Measurements from ENCODE around the gene PIP5K1B. TPM values are rescaled to one million over a fixed set of nuclear protein-coding genes. Genes with fewer than 3 reads are reported as not detected.
A peak's percentile ranks its signal among the peaks of the same experiment; 100 is the strongest.

PIP5K1B gene
- total RNA-seq, 1 experiment from 2014 or later: not detected

- no peak overlapping the region for H3K4me2 ChIP-seq (ENCODE audit: low read length)
- H3K4me1 ChIP-seq (ENCODE audit: insufficient read depth, low read length): no peaks in the 10 kb centered on the region
- H3F3A ChIP-seq (ENCODE audit: low read length, unreplicated experiment): no peaks in the 10 kb centered on the region
- no peaks in the 10 kb centered on the region for H3K36me3 ChIP-seq (ENCODE audit: low read depth, low read length)
- no peaks in the 10 kb centered on the region for H3K9me3 ChIP-seq (ENCODE audit: low read length)
- no peak overlapping the region for H3K4me3 ChIP-seq (ENCODE audit: low read length)
- intact Hi-C loops (cut with micrococcal nuclease): no loop called here
- H3K79me2 ChIP-seq (ENCODE audit: low read length): no peaks in the 10 kb centered on the region
- POLR2A ChIA-PET (ENCODE audit: unreplicated experiment): no interaction called here
- H3K27ac ChIP-seq (ENCODE audit: low read length): no peak overlapping the region
- H3K27me3 ChIP-seq (ENCODE audit: low read length): peaks cover 18% of the 10 kb centered on the region
- H2AFZ ChIP-seq (ENCODE audit: low read length): no peak overlapping the region
- H3K9me2 ChIP-seq (replicated peaks; ENCODE audit: low read length): no peaks in the 10 kb centered on the region
- CTCF ChIA-PET: no interaction called here
- TF ChIP-seq EZH2 (IDR thresholded peaks at IDR 0.05; ENCODE audit: low read length, unreplicated experiment): no peak
- no peak for TF ChIP-seq CTCF (conservative IDR thresholded peaks at IDR 0.05; ENCODE audit: low read depth, low read length)
- no peak for TF ChIP-seq EZH2phosphoT487 (IDR thresholded peaks at IDR 0.05; ENCODE audit: borderline replicate concordance, low read length)
- H4K20me1 ChIP-seq (ENCODE audit: low read length): no peaks in the 10 kb centered on the region
- DNase-seq: no peak
- no peak for ATAC-seq
- no TSS peak for BruUV-seq (replicated peaks)
- no peak overlapping the region for H3K9ac ChIP-seq (ENCODE audit: low read length)
Measured at GRCh38 chr9:68844157-68844556, 139.1 kb downstream of the PIP5K1B start.

GRCh38 chr9:68844631-68845612 lies 139.9 kb downstream of the PIP5K1B start:
- no peaks in the 10 kb centered on the region for H3K4me1 ChIP-seq (ENCODE audit: insufficient read depth, low read length)
- no peak overlapping the region for H3K4me2 ChIP-seq (ENCODE audit: low read length)
- H3K79me2 ChIP-seq (ENCODE audit: low read length): no peaks in the 10 kb centered on the region
- H3K27ac ChIP-seq (ENCODE audit: low read length): no peak overlapping the region
- ChIA-PET POLR2A (ENCODE audit: unreplicated experiment) (no interaction called here), CTCF (no interaction called here)
- intact Hi-C loops (cut with micrococcal nuclease): loop anchor here (1.0 kb wide), 1 partner anchor 261 kb away; no protein-coding TSS in a partner anchor
- H3F3A ChIP-seq (ENCODE audit: low read length, unreplicated experiment): no peaks in the 10 kb centered on the region
- peaks cover 12% of the 10 kb centered on the region for H3K27me3 ChIP-seq (ENCODE audit: low read length)
- H3K36me3 ChIP-seq (ENCODE audit: low read depth, low read length): no peaks in the 10 kb centered on the region
- no TSS peak for BruUV-seq (replicated peaks)
- ATAC-seq (peak; percentile 37; the same call in 1 of the 2 replicates), DNase-seq (peak; percentile 24)
- H2AFZ ChIP-seq (ENCODE audit: low read length): no peak overlapping the region
- no peaks in the 10 kb centered on the region for H3K9me2 ChIP-seq (replicated peaks; ENCODE audit: low read length)
- TF ChIP-seq CTCF (conservative IDR thresholded peaks at IDR 0.05; ENCODE audit: low read depth, low read length) (peak; percentile 62), EZH2 (IDR thresholded peaks at IDR 0.05; ENCODE audit: low read length, unreplicated experiment) (no peak)
- H4K20me1 ChIP-seq (ENCODE audit: low read length): no peaks in the 10 kb centered on the region
- H3K9ac ChIP-seq (ENCODE audit: low read length): no peak overlapping the region
- H3K4me3 ChIP-seq (ENCODE audit: low read length): no peak overlapping the region
- H3K9me3 ChIP-seq (ENCODE audit: low read length): no peaks in the 10 kb centered on the region

GRCh38 chr9:68847765-68848164 lies 142.7 kb downstream of the PIP5K1B start:
- Histone ChIP-seq H3F3A (ENCODE audit: low read length, unreplicated experiment) (no peaks in the 10 kb centered on the region), H3K9me3 (ENCODE audit: low read length) (no peaks in the 10 kb centered on the region), H3K27me3 (ENCODE audit: low read length) (no peaks in the 10 kb centered on the region; the same call in 1 of the 2 replicates), H3K4me1 (ENCODE audit: insufficient read depth, low read length) (no peaks in the 10 kb centered on the region), H2AFZ (ENCODE audit: low read length) (no peak overlapping the region), H3K9me2 (replicated peaks; ENCODE audit: low read length) (no peaks in the 10 kb centered on the region), H3K79me2 (ENCODE audit: low read length) (no peaks in the 10 kb centered on the region), H3K27ac (ENCODE audit: low read length) (no peak overlapping the region), H3K9ac (ENCODE audit: low read length) (no peak overlapping the region), H3K4me3 (ENCODE audit: low read length) (no peak overlapping the region), H3K4me2 (ENCODE audit: low read length) (no peak overlapping the region), H4K20me1 (ENCODE audit: low read length) (no peaks in the 10 kb centered on the region), H3K36me3 (ENCODE audit: low read depth, low read length) (no peaks in the 10 kb centered on the region)
- DNase-seq (no peak), ATAC-seq (no peak)
- TF ChIP-seq CTCF (conservative IDR thresholded peaks at IDR 0.05; ENCODE audit: low read depth, low read length) (no peak), EZH2phosphoT487 (IDR thresholded peaks at IDR 0.05; ENCODE audit: borderline replicate concordance, low read length) (no peak), EZH2 (IDR thresholded peaks at IDR 0.05; ENCODE audit: low read length, unreplicated experiment) (no peak)
- ChIA-PET CTCF (no interaction called here), POLR2A (ENCODE audit: unreplicated experiment) (no interaction called here)
- intact Hi-C loops (cut with micrococcal nuclease): no loop called here
- no TSS peak for BruUV-seq (replicated peaks)

Data from PC-3 (cell line).